HG02938 (cell line): ENCODE results near the gene RPS27A.
"Not testable (repeated sequence)": the region's sequence is repeated elsewhere in the genome, so short reads cannot be mapped to it uniquely, and the experiment has no call there.

Experiments
- ATAC-seq: cut with Tn5 transposase; IDR thresholded peaks from one replicate; pipeline ENCODE4 v1.9.1; 2021; ENCODE audit warnings: mild to moderate bottlenecking, moderate library complexity; ENCODE audit not compliant: unreplicated experiment

Gene RPS27A

GRCh38 chr2:55232084-55232862, at the start of gene RPS27A, which contains the start of gene CLHC1:
Gene RPS27A, plus strand, starts transcription at chr2:55232688. Its CDS starts 137 bp downstream, at chr2:55232825.
Gene CLHC1, minus strand, starts transcription at chr2:55232293. Its CDS starts 9,882 bp downstream, at chr2:55222411.
- peak; percentile 89 for ATAC-seq

DNA sequence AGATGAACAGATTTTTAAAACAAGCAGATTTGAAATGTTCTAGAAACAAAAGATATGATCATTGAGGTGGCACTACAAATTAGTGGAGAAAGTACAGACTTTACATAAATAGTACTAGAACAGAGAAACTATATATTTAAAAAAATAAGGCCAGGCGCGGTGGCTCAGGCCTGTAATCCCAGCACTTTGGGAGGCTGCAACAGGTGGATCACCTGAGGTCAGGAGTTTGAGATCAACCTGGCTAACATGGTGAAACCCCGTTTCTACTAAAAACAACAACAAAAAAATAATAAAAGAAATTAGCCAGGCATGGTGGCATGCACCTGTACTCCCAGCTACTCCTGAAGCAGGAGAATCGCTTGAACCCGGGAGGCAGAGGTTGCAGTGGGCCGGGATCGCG, 45.7 kb upstream of the RPS27A start:
- ATAC-seq: not testable (repeated sequence)

GRCh38 chr2:55191888-55192287, 40.6 kb upstream of the RPS27A start:
- not testable (repeated sequence) for ATAC-seq

DNA sequence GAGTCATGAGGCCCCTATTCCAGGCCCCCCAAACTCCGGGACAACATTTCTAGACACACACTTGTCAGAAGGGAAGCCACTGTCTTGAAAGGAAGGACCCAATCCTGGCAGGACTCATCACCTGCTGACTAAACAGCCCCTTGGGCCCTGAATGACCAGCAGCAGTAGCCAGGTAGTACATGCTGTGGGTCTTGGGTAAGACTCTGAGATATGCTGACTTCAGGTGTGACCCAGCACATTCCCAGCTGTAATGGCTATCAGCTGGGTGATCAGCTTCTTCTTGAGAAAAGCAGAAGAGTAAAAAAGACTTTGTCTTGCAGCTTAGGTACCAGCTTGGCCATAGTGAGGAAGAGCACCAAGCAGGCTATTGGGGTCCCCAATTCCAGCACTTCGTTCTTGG, 36.0 kb upstream of the RPS27A start:
- no peak for ATAC-seq

DNA sequence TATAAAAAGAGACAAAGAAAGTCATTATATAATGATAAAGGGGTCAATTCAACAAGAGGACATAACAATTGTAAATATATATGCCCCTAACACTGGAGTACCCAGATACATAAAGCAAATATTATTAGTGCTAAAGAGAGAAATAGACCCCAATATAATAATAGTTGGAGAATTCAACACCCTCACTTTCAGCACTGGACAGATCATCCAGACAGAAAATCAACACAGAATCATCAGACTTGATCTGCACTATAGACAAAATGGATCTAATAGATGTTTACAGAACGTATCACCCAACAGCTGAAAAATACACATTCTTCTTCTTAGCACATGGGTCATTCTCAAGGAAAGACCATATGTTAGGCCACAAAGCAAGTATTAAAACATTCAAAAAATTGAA, 32.1 kb upstream of the RPS27A start:
- no peak for ATAC-seq

- no peak for ATAC-seq
Observed at GRCh38 chr2:55204536-55204935, 28.0 kb upstream of the RPS27A start.

DNA sequence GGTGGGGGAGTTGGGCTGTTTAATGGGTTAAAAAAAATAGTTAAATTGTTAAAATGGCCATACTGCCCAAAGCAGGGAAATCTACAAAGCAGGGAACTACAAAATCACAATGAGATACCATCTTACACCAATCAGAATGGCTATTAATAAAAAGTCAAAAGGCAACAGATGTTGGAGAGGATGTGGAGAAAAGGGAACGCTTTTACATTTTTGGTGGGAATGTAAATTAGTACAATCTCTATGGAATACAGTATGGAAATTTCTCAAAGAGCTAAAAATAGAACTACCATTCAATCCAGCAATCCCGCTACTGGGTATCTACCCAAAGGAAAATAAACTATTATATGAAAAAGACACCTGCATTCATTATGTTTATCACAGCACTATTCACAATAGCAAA, 27.5 kb upstream of the RPS27A start:
- no peak for ATAC-seq

GRCh38 chr2:55213822-55214221, 18.7 kb upstream of the RPS27A start:
- no peak for ATAC-seq

DNA sequence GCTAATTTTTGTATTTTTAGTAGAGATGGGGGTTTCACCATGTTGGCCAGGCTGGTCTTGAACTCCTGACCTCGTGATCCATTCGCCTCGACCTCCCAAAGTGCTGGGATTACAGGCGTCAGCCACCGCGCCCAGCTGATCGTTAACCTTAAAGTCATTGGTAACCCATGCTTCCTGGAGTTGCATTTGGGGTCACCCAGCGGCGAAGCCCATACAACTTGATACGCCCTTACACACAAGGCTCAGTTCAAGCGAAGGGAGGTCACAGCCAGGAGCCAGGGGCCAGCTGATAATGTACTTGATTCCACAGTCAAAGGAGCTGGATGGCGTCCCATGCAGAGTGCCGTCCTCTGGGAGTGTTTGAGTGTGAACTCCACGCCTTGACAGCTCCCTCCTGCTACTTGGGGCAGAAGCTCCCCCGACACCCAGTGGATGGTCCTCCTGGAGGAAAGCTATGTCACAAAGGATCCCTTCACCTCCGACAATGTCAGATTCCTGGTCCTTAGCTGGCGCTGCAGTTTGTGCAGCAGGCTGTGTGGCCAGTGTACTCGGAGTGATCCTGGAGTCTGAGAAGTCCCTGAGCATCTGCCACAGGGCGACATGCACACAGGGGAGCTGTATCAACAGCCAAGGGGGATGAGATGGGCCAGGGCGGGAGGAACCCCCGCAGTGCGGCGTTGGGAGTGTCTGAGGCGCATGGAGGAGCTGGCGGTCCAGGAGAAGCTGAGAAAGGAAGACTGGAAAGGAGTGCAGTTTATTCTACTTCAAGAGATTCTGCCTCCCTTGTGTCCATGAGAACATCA, 8.3 kb upstream of the RPS27A start:
- ATAC-seq: no peak

DNA sequence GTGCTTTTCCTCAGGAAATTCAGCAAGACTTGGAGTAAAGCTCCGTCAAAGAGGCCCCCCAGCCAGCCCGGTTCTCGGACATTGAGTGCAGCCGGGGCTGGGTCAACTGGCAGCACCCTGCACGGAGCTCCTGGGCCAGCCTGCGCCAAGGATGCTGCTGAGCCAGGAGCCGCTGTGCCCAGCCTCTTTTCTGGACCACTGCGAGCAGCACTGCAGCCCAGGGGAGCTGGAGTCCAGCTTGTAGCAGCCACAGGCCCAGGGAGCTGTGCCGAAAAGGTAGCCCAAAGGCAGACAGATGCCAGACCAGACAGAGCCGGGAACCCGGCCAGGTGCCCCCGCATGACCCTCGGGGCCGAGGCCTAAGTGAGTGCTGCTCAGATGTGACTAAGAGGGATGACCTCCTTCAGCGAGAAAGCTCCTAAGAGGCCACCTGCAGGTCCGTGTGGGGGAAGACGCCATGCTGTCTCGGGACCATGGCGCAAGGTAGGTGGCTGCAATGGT, 7.7 kb upstream of the RPS27A start:
- no peak for ATAC-seq

DNA sequence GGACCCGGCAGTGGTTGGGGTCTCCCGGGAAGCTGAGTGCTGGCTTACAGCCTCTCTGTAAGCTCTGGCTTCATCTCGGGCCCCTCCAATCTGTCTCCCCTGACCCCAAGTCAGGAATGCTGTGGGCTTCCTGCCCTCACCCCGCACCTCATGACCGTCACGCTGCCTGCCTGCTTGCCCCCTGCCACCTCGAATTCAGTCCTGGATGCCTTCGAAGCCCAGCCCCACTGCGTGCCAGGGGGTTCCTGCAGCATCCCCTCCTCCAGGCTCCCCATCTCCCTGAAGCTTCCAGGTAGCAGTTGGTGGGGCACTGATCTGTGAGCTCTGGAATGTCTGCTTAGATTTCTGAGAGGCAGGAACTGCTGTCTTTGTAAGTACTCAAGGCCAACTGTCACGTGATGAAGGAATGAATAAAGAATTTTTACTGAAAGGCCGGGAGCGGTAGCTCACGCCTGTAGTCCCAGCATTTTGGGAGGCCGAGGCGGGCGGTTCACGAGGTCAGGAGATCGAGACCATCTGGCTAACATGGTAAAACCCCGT, 6.9 kb upstream of the RPS27A start:
- no peak for ATAC-seq

DNA sequence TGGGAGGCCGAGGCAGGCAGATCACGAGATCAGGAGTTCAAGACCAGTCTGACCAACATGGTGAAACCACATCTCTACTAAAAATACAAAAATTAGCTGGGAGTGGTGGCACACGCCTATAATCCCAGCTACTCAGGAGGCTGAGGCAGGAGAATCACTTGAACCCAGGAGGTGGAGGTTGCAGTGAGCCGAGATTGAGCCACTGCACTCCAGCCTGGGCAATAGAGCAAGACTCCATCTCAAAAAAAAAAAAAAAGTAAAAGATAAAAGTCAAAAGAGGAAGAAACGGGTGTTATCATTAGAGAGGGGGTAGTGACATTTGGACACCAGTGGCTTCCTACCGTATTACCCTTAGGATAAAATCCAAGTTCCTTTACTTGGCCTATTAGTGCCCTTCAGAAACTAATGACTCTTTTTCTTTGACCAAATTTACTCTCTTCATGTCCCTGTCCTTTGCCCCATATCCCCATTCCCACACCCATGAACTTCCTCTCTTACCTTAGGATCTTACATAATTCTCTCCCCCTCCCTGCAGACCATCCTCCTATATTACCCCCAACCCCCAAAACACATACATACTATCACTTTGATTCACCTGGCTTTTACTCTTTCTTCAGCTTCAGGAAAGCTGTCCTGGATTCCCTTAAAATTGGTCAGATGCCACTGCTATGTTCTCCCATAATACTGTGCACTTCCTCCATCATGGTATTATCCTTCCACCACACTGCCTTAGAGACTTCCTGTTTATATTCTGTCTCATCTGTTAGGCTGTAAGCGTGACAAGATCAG, 4.9 kb upstream of the RPS27A start:
- not testable (repeated sequence) for ATAC-seq

DNA sequence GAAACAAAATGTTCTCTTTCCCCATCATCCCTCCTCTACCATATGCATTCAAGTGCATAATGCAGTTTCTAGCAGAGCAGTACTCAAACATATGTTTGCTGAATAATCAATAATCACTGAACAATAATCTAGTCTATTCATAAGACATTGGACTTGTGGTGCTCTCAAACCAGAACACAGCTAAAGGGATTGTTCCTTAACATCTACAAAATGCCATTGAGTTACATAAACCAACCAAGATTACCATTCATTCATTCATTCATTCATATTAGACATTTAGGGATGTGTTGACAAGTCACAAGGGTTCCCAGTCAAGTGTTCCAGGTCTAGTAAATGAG, 4.3 kb upstream of the RPS27A start:
- ATAC-seq: no peak

GRCh38 chr2:55229221-55229620, 3.3 kb upstream of the RPS27A start:
- no peak for ATAC-seq

DNA sequence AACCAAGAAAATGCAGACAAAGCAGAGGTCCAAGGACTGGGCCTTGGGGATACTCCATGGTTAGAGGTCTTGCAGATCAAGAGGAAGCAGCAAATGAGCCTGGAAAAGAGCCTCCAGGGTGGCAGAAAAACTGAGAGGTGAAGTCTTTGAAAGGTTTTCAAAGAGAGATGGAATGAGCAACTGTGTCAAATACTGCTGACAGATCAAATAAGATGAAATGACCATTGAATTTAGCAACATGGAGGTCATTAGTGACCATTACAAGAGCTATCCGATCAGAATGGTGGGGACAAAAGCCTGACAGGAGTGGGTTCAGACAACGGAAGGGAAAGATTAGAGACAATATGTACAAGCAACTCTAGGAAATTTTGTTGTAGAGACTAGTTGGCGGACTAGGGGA, 1.9 kb upstream of the RPS27A start:
- no peak for ATAC-seq

DNA sequence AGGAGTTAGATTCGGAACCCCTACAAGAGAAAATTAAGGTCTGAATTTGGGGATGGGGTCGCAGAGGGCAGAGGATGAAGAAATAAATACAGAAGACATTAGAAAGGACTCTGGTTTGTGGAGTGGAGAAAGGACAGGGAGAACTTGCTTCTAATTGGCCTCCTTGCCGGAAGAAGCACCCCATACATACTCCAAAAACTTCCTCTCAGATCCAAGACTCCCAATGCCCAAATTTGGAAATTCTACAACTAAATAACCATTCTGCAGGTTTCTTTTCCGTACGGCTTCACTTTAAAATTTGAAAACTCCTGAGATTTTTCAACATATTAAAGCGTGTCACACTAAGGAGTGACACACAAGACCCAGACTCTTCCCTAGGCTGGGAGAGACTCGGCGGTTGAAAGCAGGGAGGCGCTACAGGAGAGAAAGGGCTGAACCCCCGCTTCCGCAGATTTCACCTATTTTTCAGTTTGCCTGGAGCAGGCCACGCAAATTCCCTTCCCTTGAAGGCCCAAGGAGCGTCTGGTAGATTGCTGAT, 873 bp upstream of the RPS27A start:
- no peak for ATAC-seq

DNA sequence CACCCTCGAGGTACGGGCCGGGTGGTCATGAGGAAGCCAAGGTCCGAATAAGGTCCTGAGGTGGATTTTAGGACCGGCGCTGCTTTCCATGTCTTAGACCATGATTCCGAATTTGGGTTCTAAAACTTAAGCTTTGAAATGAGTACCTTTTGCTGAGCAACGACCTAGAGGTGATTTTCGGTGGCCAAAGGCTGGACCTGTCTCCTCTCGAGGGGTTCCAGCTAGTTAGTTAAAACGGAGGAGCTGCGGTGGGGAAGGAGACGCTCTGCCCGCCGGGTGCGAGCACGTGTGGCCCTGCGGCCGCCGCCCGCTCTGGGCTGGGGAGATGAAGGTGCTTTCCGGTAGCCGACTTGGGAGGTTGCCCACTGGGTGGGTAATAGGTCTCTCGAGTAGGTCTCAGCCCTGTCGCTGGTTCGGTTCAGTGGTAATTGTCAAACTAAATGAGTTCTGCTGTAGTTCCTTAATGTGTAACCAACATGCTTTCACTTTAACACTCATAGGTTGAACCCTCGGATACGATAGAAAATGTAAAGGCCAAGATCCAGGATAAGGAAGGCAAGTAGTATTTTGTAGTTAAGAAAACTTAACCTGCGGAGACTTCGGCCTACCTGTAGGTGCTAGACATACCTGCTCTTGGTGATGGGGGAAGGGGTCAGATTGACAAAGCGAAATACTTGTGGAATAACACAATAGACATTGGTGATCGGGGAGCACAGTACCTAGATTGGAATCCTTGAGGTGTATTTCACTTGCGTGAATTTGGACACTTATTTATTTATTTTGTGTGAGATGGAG, 572 bp downstream of the RPS27A start:
- ATAC-seq: peak; percentile 27

DNA sequence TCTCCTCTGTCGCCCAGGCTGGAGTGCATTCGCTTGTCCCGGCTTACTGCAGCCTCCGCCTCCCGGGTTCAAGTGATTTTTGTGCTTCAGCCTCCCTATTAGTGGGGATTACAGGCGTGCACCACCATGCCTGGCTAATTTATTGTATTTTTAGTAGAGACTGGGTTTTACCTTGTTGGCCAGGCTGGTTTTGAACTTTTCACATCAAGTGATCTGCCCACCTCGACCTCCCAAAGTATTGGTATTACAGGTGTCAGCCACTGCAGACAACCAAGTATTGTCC, 1.1 kb downstream of the RPS27A start:
- ATAC-seq: no peak

GRCh38 chr2:55235724-55236538, 3.4 kb downstream of the RPS27A start:
- ATAC-seq: no peak
